NCI-H146 (cell line): Measurements from ENCODE around the gene CLEC10A.
"Not testable (repeated sequence)": the region's sequence is repeated elsewhere in the genome, so short reads cannot be mapped to it uniquely, and the experiment has no call there.

ENCODE experiments used
- DNase-seq: peaks from one replicate; lab custom pipeline; 2025; lab: John Stamatoyannopoulos, UW

Gene CLEC10A, protein sequence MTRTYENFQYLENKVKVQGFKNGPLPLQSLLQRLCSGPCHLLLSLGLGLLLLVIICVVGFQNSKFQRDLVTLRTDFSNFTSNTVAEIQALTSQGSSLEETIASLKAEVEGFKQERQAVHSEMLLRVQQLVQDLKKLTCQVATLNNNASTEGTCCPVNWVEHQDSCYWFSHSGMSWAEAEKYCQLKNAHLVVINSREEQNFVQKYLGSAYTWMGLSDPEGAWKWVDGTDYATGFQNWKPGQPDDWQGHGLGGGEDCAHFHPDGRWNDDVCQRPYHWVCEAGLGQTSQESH

GRCh38 chr17:7079581-7080455, at the start of gene CLEC10A:
CLEC10A (minus strand) TSS chr17:7080251; CDS start chr17:7078812, 1,439 bp downstream.
- no peak for DNase-seq

GRCh38 chr17:7129311-7129710, 49.3 kb upstream of the CLEC10A start:
- no peak for DNase-seq

DNA sequence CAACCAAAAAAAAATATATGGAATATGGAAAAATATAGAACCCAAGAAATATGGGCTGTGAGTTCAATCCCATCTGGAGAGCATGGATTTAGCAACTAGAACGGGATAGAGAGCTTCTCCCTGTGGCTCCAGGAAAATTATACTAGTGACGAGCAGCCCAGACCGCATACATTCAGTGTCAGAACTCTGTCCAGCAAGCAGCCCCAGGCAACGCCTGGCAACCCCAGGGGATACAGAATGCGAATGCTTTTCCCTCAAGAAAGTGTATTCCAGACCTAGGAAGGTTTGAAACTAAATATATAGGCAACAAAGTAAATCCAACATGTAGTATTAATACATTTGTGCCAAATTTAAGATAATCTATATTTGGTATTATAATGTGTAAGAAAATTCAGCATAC, 48.1 kb upstream of the CLEC10A start:
- no peak for DNase-seq

DNA sequence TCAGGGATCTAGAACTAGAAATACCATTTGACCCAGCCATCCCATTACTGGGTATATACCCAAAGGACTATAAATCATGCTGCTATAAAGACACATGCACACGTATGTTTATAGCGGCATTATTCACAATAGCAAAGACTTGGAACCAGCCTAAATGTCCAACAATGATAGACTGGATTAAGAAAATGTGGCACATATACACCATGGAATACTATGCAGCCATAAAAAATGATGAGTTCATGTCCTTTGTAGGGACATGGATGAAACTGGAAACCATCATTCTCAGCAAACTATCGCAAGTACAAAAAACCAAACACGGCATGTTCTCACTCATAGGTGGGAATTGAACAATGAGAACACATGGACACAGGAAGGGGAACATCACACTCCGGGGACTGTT, 47.5 kb upstream of the CLEC10A start:
- DNase-seq, result not testable (repeated sequence)

DNA sequence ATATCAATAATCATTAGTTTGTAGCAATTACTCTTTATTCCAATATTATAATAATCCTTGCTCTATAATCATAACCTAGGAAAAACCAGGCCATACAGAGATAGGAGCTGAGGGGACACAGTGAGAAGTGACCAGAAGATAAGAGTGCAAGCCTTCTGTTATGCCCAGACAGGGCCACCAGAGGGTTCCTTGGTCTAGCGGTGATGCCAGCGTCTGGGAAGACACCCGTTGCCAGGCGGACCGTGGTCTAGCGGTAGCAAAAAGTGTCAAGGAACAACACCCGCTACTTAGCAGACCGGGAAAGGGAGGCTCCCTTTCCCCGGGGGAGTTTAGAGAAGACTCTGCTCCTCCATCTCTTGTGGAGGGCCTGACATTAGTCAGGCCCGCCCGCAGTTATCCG, 46.3 kb upstream of the CLEC10A start:
- DNase-seq, result not testable (repeated sequence)

DNA sequence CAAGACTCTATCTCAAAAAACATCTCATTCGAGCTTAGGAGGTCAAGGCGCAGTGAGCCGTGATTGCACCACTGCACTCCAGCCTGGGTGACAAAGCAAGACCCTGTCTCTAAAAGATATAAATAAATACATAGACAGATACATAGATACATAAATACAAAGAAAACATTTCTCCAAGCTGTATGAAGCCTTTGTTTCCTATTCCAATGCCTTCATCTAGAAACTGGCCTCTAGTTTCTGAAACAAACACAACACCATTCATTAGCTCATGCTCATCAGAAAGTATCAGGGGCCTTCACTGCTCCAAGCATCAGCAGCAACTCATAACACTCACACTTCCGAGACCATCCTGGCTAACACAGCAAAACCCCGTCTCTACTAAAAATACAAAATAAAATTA, 44.9 kb upstream of the CLEC10A start:
- no peak for DNase-seq

GRCh38 chr17:7123844-7124243, 43.8 kb upstream of the CLEC10A start:
- DNase-seq, result no peak

- no peak for DNase-seq
Measured at GRCh38 chr17:7122381-7122780, 42.3 kb upstream of the CLEC10A start.

- not testable (repeated sequence) for DNase-seq
Measured at GRCh38 chr17:7120635-7121034, 40.6 kb upstream of the CLEC10A start.

- no peak for DNase-seq
Measured at GRCh38 chr17:7120123-7120522, 40.1 kb upstream of the CLEC10A start.

- DNase-seq, result no peak
Measured at GRCh38 chr17:7119314-7119713, 39.3 kb upstream of the CLEC10A start.

GRCh38 chr17:7114875-7115614, 35.0 kb upstream of the CLEC10A start:
- DNase-seq, result no peak

GRCh38 chr17:7114241-7114874, 34.3 kb upstream of the CLEC10A start, which contains the start of gene ASGR2:
ASGR2 (minus strand) TSS chr17:7114822; CDS start chr17:7114240, 582 bp downstream.
- DNase-seq, result no peak

DNA sequence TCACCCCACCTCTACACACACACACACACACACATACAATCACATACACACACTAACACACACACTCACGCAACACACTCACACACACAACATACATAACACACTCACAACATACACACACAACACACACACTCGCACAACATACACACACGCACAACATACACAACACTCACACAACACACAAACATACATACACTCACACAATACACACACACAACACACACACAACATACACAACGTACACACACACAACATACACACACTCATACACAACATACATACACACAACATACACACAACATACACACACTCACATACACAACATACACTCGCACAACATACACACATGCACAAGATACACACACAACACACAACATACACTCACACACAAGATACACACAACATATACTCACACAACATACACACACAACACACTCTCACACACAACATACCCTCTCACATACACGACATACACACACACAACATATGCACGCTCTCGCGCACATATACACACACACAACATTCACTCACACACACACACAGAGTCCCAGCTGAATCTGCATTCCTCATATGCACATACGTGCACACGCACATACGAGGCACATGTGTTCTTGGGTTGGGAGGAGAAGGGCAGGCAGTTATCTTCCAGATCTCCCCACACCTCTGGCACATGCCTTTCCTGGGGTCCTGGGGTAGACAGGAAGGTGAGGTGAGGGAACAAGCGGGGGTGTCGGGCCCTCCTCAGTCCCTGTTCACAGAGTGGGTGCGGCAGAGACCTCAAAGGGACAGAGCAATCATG, 33.4 kb upstream of the CLEC10A start:
- DNase-seq, result no peak

GRCh38 chr17:7112510-7113108, 32.6 kb upstream of the CLEC10A start:
- no peak for DNase-seq

DNA sequence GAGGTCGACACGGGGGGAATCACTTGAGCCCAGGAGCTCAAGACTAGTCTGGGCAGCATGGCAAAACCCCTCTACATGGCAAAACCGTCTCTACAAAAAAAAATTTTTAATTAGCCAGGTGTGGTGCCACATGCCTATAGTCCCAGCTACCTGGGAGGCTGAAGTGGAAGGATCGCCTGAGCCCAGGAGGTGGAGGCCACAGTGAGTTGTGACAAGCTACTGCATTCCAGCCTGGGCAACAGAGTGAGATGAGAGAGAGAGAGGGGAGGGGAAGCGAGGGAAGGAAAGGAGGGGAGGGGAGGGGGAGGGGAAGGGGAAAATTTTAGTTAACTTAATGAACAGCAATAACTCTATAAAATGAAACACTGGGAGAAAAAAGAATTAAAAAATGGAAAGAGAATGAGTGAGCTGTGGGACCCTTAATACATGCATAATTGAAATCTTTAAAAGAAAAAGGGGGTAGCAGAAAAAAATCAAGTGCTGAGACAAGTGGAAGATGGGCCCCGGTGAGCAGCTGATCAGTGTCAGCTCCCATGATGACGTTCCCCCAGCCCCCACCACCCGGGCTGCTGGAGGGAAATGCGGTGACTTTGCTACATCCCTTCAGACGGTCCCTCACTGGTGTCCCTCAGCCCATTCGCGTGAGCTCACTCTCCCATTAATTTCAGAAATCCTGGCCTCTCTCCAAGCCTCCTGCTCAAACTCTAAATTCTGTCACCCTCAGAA, 31.9 kb upstream of the CLEC10A start:
- DNase-seq, result no peak

DNA sequence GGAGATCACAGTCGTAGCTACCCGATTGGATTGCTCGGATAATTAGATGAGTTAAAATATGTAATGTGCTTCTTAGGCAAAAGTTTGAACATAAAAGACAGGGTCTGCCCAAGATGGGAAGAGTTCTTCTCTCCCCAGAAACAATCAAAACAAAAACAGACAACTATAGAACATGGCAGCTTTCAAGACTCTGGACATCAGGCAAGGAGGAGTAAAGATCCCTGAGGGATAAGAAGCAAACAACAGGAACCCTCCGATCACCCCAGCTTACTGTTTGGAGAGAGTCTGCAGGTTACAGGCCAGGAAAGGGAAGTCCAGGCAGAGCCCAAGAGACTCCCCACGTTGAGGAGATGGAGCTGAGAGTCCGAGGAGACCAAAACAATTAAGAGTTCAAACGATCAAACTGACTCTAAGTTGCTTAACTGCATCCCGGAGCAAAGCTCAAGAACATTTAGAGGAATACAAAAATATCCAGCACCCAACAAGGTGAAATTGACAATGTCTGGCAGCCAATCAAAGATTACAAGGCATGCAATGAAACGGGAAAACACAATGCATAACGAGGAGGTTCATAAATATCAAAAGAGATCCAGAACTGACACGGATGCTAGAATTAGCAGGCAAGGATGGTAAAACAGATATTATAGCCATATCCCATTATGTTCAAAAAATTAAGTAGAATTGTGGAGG, 30.7 kb upstream of the CLEC10A start:
- no peak for DNase-seq

DNA sequence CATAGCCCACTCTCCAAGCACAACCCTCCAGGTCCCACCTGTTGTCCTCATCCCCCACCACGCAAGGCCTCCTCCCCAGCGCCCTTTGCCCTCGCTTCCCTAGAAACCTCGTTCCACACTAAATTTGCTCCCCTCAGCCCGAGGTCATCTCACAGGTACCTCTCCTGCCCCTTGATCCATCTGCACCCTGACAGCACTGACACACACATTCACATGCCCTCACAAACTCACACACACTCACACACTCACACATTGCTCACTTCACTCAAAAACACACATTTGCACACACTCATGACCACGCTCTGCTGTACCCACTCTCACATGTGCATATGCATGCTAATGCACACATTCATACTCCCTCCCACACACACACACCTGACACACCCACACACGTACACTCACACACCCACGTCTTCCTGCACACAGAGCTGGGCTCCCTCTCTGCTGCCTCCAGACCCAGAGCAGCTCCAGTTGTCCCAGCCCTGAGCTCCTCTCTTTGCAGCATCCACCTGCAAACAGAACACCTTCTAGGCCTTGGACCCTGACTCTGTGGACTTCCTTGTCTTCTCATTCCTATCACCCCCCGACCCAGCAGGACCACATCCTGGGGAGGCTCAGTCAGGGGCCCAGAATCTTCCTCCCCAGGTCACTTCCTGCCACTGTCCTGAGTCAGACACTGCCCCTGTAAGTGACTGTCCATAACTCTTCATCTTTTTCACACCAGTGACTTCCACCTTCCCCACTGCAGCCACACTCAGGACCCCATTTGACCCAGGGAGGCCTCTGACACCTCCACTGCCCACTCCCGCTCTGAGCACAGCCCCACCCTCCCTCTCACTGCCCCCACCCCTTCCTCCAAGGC, 29.6 kb upstream of the CLEC10A start:
- no peak for DNase-seq
